ENCODE data around the gene TTC21B. TPM values are rescaled to one million over a fixed set of nuclear protein-coding genes. Genes with fewer than 3 reads are reported as not detected.

Gene TTC21B
- total RNA-seq, 4 donors from 2014 or later = 29.1 to 45.7 (median 32.9) TPM

GRCh38 chr2:165874445-165875039 lies 79.0 kb downstream of the TTC21B start:
- H3K4me3 ChIP-seq (replicated peaks in 1 of 3) = no peak overlapping the region
- 47% methylated on average over 3 of the region's 3 CpGs for WGBS, 2 donors
- H3K9me3 ChIP-seq = no peaks in the 10 kb centered on the region
- H3K36me3 ChIP-seq = no peaks in the 10 kb centered on the region
- no peak overlapping the region for H3K27ac ChIP-seq
- no peaks in the 10 kb centered on the region for H3K27me3 ChIP-seq
- no peak for DNase-seq
- TF ChIP-seq CTCF (IDR thresholded peaks at IDR 0.05) (peak in 5 of 6 experiments; percentile 49 to 85 (median 72)), POLR2A (IDR thresholded peaks at IDR 0.05) (no peak)
- intact Hi-C loops (cut with DNase I) = loop anchor here (10.0 kb wide), 1 partner anchor 470 kb away; no protein-coding TSS in a partner anchor
- no peaks in the 10 kb centered on the region for H3K4me1 ChIP-seq

GRCh38 chr2:165872101-165872791 lies 81.3 kb downstream of the TTC21B start:
- Histone ChIP-seq H3K27ac (no peak overlapping the region), H3K36me3 (no peaks in the 10 kb centered on the region), H3K4me3 (replicated peaks in 1 of 3) (no peak overlapping the region), H3K4me1 (no peaks in the 10 kb centered on the region), H3K27me3 (no peaks in the 10 kb centered on the region), H3K9me3 (no peaks in the 10 kb centered on the region)
- DNase-seq = no peak
- WGBS, 2 donors = 93 to 98% methylated on average over 5 of the region's 5 CpGs
- TF ChIP-seq CTCF (IDR thresholded peaks at IDR 0.05) (no peak), POLR2A (IDR thresholded peaks at IDR 0.05) (no peak)
- intact Hi-C loops (cut with DNase I) = loop anchor here (10.0 kb wide), 1 partner anchor 467 kb away; no protein-coding TSS in a partner anchor

GRCh38 chr2:165871025-165871424 lies 82.6 kb downstream of the TTC21B start:
- DNase-seq = no peak
- no peak for TF ChIP-seq POLR2A (IDR thresholded peaks at IDR 0.05)
- TF ChIP-seq CTCF (IDR thresholded peaks at IDR 0.05) = no peak
- intact Hi-C loops (cut with DNase I) = loop anchor here (10.0 kb wide), 1 partner anchor 466 kb away; no protein-coding TSS in a partner anchor
- H3K27ac ChIP-seq = no peak overlapping the region
- H3K4me1 ChIP-seq = no peaks in the 10 kb centered on the region
- WGBS, 2 donors = 90 to 99% methylated on average over 2 of the region's 2 CpGs
- H3K4me3 ChIP-seq (replicated peaks in 1 of 3) = no peak overlapping the region
- no peaks in the 10 kb centered on the region for H3K36me3 ChIP-seq
- no peaks in the 10 kb centered on the region for H3K27me3 ChIP-seq
- no peaks in the 10 kb centered on the region for H3K9me3 ChIP-seq

- H3K4me1 ChIP-seq = no peaks in the 10 kb centered on the region
- H3K27me3 ChIP-seq = no peaks in the 10 kb centered on the region
- H3K36me3 ChIP-seq = no peaks in the 10 kb centered on the region
- H3K9me3 ChIP-seq = no peaks in the 10 kb centered on the region
- 72 to 75% methylated on average over 6 of the region's 6 CpGs for WGBS, 2 donors
- intact Hi-C loops (cut with DNase I) = loop anchor here (10.0 kb wide), 1 partner anchor 466 kb away; no protein-coding TSS in a partner anchor
- no peak overlapping the region for H3K4me3 ChIP-seq (replicated peaks in 1 of 3)
- no peak overlapping the region for H3K27ac ChIP-seq
- DNase-seq = no peak
- no peak for TF ChIP-seq POLR2A (IDR thresholded peaks at IDR 0.05)
- no peak for TF ChIP-seq CTCF (IDR thresholded peaks at IDR 0.05)
Observed at GRCh38 chr2:165870346-165870745, 83.2 kb downstream of the TTC21B start.

GRCh38 chr2:165868211-165868610 lies 85.4 kb downstream of the TTC21B start:
- intact Hi-C loops (cut with DNase I) = no loop called here

More at GRCh38 chr2:165868211-165868610, 85.4 kb downstream of the TTC21B start:
- TF ChIP-seq CTCF (IDR thresholded peaks at IDR 0.05) = no peak
- TF ChIP-seq POLR2A (IDR thresholded peaks at IDR 0.05) = no peak
- no peaks in the 10 kb centered on the region for H3K36me3 ChIP-seq
- no peak overlapping the region for H3K27ac ChIP-seq
- H3K9me3 ChIP-seq = no peaks in the 10 kb centered on the region
- no peak for DNase-seq
- whole genome bisulfite sequencing, 2 donors = 62 to 68% methylated on average over 4 of the region's 4 CpGs
- no peaks in the 10 kb centered on the region for H3K27me3 ChIP-seq
- no peaks in the 10 kb centered on the region for H3K4me1 ChIP-seq
- no peak overlapping the region for H3K4me3 ChIP-seq (replicated peaks in 1 of 3)

All from thyroid gland (tissue), 4 donors.